Measurements from ENCODE around the gene UCHL1.

Gene UCHL1

DNA sequence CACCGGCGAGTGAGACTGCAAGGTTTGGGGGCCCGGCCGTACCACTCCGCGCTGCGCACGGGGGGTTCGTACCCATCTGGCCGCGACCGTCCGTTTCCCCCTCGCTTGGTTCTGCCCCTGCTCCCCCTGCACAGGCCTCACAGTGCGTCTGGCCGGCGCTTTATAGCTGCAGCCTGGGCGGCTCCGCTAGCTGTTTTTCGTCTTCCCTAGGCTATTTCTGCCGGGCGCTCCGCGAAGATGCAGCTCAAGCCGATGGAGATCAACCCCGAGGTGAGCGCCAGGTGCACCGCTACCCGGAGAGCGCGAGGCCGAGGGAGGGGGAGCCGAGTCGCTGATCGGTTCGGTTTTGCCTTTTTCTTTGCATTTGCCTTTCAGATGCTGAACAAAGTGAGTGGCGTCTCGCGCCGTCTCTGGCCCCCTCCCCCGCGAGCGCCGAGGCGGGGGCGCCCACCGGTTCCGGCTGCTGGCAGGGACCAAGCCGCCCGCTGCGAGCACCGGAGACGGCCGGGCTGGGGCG, at the start of gene UCHL1:
TSS of gene UCHL1 (plus strand) at position 189 of the 517 bp plus-strand sequence. CDS start at position 238, 49 bp downstream.
- DNase-seq: peak; percentile 92

DNA sequence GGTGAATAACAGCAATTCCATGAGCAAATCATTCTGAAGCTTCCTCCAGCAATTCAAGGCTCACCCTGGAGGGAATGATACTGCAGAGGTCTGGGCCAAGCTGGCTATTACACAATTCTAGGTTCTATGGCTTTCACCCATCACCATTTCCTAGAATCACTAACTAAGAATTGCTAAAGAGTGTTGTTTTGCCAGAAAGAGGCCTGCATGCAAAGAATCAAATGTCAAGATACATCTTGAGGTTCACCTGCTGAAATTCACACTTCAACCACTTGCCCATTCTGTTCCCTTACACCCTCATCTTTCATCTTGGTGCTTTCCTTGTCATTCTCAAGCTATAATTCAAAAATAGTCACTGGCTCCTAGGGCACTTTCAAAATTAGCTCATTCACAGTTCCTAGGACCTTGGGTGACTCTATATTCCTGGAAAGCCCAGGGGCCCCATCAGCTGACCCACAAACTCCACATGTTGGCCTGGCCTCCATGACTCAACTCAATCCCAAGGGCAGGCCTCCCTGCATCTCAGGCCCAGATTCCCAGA, 49.4 kb upstream of the UCHL1 start:
- no peak for DNase-seq

- DNase-seq: no peak
Observed at GRCh38 chr4:41209187-41209586, 47.5 kb upstream of the UCHL1 start.

DNA sequence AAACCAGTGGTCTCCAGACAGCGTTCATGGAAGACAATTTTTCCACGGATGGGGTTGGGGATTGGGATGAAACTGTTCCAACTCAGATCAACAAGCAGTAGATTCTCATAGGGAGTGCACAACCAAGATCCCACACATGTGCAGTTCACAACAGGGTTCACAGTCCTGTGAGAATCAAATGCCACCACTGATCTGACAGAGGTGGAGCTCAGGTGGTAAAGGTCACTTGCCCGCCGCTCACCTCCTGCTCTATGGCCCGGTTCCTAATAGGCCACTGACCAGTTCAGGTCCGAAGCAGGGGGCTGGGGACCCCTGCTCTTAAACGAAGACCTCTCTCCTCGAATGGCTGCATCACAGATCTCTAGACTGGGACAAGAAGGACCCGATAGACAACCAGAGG, 46.8 kb upstream of the UCHL1 start:
- no peak for DNase-seq

DNA sequence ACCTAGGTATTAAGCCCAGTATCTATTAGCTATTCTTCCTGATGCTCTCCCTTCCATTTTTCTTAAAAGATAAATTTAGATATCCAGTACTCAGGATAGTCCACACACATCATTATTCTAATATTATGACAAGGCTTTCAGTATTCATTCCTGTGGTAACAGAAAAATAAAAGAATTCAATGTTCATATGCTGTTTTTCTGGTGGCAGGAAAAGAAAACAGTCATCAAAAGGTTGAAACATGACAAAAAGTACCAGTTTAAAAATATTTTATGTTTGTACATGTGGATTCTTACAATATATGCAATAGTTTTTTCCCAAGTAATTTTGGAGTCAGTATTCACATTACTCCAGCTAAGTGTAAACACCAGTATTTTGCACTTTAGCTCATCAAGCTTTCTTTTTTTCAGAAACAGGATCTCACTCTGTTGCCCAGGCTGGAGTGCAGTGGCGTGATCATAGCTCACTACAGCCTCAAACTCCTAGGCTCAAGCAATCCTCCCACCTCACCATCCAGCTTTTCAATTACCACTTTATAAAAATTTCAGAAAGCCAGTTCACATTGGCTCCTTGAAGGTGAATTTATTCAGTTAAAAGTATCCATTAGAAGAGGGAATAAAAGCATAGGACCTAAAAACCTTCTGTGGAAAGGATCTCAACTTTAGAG, 44.6 kb upstream of the UCHL1 start:
- DNase-seq: no peak

DNA sequence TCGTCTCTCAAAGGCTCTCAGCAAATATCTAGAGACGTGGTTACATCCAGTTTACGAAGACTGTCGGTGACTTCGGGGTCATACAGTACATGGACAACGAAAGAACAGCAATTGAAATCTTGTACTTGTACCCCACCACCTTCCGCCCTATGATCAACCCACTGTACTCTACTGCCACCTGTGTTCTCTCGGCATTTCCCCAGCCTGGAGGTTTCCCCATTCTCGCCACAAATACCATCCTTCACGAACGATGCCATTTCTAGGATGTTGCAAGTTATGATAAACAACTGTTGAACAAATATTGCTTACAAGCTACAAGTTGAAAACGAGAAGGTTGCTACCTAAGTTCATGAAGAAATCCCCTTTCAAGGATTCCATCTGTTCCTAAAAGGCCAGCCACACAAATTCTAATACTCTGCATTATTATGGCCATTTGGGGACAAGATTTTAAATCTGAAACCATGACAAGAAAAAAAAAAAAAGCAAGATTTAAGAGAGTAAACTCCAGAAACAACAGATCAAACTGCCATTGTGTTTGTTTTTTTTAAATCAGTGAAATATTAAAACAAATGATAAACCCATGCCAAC, 44.0 kb upstream of the UCHL1 start:
- peak; percentile 6 for DNase-seq

GRCh38 chr4:41213625-41214135, 43.0 kb upstream of the UCHL1 start:
- no peak for DNase-seq

GRCh38 chr4:41214136-41214824, 42.4 kb upstream of the UCHL1 start, which contains the start of gene APBB2:
APBB2 (minus strand) TSS chr4:41214542; CDS start chr4:41033254, 181,288 bp downstream.
- peak; percentile 89 for DNase-seq

DNA sequence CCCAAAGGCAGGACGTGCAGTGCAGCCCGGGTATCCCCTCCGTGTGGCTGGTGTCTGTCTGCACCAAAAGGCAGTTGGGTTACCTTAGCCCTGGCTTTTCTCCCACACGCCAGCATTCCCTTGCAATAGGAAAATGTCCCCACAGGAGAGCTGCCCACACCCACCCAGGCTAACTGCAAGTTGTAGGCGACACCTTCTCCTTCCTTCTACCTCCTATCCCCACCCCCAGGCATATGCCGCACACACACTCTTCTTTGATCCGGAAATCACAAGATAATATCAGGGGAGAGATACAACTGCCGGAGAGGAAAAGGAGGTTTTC, 41.9 kb upstream of the UCHL1 start:
- no peak for DNase-seq

DNA sequence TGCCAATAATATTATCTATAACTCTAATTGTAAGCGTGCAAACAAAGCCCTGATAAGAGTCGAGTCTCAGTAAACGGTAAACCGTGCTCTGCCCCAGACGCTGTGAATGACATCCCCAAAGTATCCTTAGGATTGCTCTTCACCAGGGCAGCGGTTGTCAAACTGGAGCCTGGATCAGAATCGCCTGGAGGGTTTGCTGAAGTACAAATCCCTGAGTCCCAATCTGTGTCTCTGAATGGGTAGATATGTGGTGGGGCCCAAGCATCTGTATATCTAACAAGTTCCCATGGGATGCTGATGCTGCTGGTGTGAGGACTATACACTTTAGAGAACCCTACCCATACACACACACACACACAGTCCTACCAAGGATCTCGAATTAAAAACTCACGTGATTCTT, 41.6 kb upstream of the UCHL1 start:
- DNase-seq: no peak

DNA sequence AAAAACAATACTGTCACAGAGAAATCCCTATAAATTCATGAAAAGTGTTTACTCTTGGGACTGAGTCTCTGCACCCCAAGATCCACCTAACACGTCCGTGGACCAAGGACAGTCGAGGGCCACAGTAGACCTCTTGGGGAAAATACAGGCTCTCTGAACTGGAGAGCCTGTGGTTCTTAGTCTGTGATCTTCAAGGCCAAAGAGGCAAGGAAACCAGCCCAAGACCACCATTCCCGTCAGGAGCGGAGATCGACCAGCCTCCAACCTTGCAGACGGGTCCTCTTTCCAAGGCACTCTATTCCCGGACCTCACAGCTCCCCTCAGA, 40.8 kb upstream of the UCHL1 start:
- no peak for DNase-seq

DNA sequence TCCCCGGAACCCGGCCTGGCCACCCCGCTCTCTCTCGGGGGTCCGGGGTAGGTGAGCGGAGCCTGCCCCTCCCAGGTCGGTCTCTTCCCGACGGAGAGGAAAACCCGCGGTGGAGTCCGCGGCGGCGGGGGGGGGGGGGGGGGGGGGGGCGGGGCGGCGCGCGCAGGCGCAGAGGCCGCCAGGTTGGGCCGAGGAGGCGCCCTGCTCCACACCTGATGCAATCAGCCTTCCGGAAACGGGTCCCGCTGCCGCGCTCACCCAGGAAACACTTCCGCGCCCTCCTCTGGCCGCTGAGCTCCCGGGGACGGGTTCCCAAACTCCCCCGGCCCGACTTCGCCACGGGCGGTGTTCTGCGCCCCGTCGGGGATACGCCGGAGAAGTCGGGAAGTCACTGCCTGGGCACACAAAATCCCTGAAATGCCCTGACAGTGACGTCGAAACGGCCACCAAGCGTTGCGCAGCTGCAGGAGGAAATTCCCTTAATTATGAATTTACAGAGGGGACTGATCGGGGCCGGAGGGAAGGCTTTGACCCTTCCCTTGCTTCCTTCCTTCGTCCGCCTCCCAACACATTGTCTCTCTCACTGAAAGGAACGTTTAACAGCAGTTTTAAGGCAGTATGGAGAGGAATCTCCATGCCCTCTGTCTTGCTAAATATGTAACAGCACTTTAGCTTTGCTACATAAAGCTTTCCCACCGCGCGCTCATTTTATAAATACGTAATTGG, 40.3 kb upstream of the UCHL1 start:
- DNase-seq: peak; percentile 56

- DNase-seq: no peak
Observed at GRCh38 chr4:41217020-41217333, 39.8 kb upstream of the UCHL1 start.

DNA sequence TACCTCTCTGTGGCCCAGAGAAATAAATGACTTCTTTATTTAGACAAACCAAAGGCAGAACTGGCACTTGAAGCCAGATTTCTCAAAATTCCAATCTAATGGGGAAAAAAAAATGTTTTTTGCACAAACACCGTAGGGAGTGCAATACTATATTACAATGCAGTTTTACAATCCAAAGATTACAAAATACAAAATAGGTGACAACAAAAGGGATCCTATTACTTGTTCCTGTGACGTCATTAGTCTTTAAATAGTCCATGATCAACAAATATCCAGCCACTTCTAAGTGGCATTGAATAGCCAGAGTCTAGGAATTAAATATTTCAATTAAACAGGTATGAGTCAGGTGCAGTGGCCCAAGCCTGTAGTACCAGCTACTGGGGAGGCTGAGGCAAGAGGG, 39.4 kb upstream of the UCHL1 start:
- no peak for DNase-seq

GRCh38 chr4:41218703-41219102, 38.0 kb upstream of the UCHL1 start:
- DNase-seq: no peak

DNA sequence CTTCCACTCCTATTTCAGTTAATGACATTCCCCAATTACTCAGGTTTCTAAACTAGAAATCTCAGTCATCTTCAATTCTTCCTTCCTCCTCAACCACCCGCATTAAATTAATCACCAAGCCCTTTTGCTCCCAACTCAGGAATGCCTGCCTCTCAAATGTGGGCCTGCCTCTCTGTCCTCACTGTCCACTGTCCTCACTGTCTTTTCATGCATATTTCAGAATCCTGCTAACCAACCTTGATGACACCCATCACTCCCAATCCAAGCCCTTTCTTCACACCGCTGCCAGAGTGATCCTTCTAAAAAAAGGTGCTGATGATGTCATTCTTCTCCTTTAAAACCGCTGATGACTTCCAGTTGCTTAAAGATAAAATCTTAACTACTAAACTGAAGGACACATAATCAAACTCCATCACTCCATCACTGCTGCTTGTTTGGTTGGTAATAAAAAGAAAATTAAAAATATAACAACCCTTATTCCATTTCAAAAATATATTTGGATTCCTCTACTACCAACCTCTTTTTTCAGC, 37.2 kb upstream of the UCHL1 start:
- DNase-seq: no peak

DNA sequence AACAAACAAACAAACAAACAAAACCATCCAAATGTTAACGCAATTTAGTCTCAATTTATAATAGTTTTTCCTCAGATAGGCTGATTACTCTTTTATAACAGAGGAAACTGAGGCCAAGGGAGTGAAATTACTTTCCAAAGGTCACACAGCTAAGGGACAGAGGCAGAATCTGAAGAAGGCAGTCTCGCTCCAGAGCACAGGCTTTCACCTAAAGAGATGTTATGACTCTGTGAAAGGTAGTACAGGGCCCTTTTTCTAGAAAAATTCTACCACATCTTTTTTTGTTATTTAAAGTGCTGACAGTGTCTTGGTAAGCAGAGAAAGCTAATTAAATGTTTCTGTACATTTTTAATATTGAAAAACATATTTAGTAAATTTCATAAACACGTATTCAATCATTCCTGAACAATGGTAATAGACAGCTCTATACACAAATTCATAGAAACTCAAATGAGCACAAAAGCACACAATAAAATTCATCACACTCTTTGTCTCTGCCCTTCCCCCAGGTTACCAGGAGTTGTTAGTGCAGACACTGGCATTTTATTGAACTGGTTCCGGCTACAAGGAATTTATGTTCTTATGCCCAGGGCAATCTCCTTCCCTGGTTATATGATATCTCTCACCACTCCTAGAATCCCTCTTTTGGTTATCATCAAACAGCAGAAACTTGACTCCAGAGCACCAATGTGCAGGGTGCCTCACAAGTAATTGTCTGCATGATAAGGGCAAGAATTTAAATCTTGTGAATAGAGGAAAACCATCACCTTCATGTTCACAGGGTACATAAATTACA, 34.7 kb upstream of the UCHL1 start:
- no peak for DNase-seq

DNA sequence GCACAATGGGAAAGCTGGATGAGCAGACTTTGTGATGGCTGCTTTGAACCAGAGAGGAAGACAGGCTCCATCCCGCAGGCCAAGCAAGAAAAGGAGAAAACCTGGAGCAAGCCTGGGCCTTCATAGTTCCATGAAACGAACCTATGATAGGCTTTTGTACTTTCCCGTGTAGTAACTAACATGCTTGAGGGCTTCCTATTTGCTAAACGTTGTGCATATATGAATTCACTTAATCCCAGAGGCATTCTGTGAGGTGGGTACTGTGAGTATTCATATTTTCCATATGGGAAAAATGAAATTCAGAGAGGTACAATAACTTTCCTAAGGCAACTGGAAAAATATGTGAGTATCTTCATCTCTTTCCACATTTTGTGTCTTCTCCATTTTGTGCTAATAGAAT, 28.8 kb upstream of the UCHL1 start:
- DNase-seq: no peak

GRCh38 chr4:41232406-41232805, 24.3 kb upstream of the UCHL1 start:
- DNase-seq: no peak

DNA sequence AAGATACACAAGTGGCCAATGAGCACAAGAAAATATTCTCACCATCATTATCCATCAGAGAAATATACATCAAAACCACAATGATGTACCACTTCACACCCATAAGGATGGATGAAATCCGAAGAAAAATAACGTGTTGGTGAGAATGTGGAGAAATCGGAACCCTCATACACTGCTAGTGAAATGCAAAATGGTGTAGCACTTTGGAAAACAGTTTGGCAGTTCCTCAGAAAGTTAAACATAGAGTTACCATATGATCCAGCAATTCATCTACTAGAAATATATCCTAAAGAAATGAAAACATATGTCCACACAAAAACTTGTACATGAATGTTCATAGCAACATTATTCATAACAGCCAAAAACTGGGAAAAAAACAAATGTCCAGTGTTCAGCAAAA, 23.9 kb upstream of the UCHL1 start:
- no peak for DNase-seq

DNA sequence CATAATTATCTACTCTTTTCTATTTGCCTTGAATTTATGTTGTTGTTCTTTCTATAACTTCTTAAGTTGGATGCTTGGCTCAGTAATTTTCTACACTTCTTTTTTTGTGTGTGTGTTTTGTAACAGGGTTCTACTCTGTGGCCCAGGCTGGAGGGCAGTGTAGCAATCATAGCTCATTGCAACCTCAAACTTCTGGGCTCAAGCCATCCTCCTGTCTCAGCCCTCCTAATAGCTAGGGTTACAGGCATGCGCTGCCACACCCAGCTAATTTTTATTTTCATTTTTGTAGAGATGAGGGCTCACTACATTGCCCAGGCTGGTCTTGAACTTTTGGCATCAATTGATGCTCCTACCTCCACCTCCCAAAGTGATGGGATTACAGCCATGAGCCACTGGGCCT, 20.7 kb upstream of the UCHL1 start:
- no peak for DNase-seq

DNA sequence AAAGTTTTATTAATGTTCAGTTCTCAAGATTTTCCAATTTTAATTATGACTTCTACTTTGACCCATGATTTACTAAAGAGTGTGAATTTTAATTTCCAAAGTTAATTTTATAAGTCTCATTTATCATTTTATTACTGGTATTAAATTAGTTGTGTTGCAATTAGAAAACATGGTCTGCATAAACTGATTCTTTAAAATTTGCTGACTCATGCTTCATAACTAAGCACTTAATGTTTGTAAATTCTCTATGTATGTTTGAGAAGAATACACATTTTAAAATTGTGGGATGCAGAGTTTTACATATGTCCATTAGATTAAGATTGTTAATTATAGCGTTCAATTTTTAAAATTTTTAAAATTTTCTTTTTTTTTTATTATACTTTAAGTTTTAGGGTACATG, 20.2 kb upstream of the UCHL1 start:
- DNase-seq: no peak

Data from NCI-H2107 (cell line).